Measurements from ENCODE around the gene FYCO1.

Gene FYCO1

GRCh38 chr3:45940004-45940780, 55.4 kb downstream of the FYCO1 start:
- Histone ChIP-seq H3K27ac (ENCODE audit: low read length) (peak overlapping the region; percentile 73), H2AFZ (ENCODE audit: low read depth, low read length) (no peak overlapping the region), H3K79me2 (ENCODE audit: insufficient read depth, low read length) (peaks cover 29% of the 10 kb centered on the region), H3K27me3 (ENCODE audit: insufficient read depth, low read length, poor library complexity) (no peaks in the 10 kb centered on the region), H3K4me1 (ENCODE audit: insufficient read depth, low read length) (peaks cover 63% of the 10 kb centered on the region), H3K4me2 (ENCODE audit: insufficient read depth, low read length) (no peak overlapping the region), H3K9ac (ENCODE audit: low read depth, low read length) (no peak overlapping the region), H3K36me3 (ENCODE audit: insufficient read depth, low read length) (peaks cover 67% of the 10 kb centered on the region), H4K20me1 (ENCODE audit: insufficient read depth, low read length) (0 out of 2 replicates have a peak, but pooled peaks cover 7% of the 10 kb centered on the region), H3K9me3 (ENCODE audit: insufficient read depth, low read length, severe bottlenecking) (no peaks in the 10 kb centered on the region), H3K4me3 (ENCODE audit: low read depth in 1 of 2, low read length in 2 of 2) (no peak overlapping the region)
- TF ChIP-seq EZH2 (IDR thresholded peaks at IDR 0.05; ENCODE audit: borderline replicate concordance, low read depth, low read length, severe bottlenecking) (no peak), CTCF (IDR thresholded peaks at IDR 0.05; ENCODE audit: borderline replicate concordance, extremely low read depth, low read length, poor library complexity, severe bottlenecking) (no peak)
- DNase-seq: no peak
- no peak for ATAC-seq (ENCODE audit: insufficient read depth, low read depth)

GRCh38 chr3:45939341-45939771, 56.3 kb downstream of the FYCO1 start:
- Histone ChIP-seq H3K27me3 (ENCODE audit: insufficient read depth, low read length, poor library complexity) (no peaks in the 10 kb centered on the region), H3K4me1 (ENCODE audit: insufficient read depth, low read length) (peaks cover 55% of the 10 kb centered on the region), H3K4me2 (ENCODE audit: insufficient read depth, low read length) (no peak overlapping the region), H3K4me3 (ENCODE audit: low read depth in 1 of 2, low read length in 2 of 2) (no peak overlapping the region), H4K20me1 (ENCODE audit: insufficient read depth, low read length) (0 out of 2 replicates have a peak, but pooled peaks cover 7% of the 10 kb centered on the region), H3K27ac (ENCODE audit: low read length) (peak overlapping the region; percentile 73), H3K9ac (ENCODE audit: low read depth, low read length) (no peak overlapping the region), H3K79me2 (ENCODE audit: insufficient read depth, low read length) (peaks cover 29% of the 10 kb centered on the region), H2AFZ (ENCODE audit: low read depth, low read length) (no peak overlapping the region), H3K9me3 (ENCODE audit: insufficient read depth, low read length, severe bottlenecking) (no peaks in the 10 kb centered on the region), H3K36me3 (ENCODE audit: insufficient read depth, low read length) (peaks cover 69% of the 10 kb centered on the region)
- TF ChIP-seq CTCF (IDR thresholded peaks at IDR 0.05; ENCODE audit: borderline replicate concordance, extremely low read depth, low read length, poor library complexity, severe bottlenecking) (no peak), EZH2 (IDR thresholded peaks at IDR 0.05; ENCODE audit: borderline replicate concordance, low read depth, low read length, severe bottlenecking) (no peak)
- ATAC-seq (ENCODE audit: insufficient read depth, low read depth): no peak
- no peak for DNase-seq

- H4K20me1 ChIP-seq (ENCODE audit: insufficient read depth, low read length): 0 out of 2 replicates have a peak, but pooled peaks cover 7% of the 10 kb centered on the region
- H3K4me2 ChIP-seq (ENCODE audit: insufficient read depth, low read length): no peak overlapping the region
- H3K4me3 ChIP-seq (ENCODE audit: low read depth in 1 of 2, low read length in 2 of 2): no peak overlapping the region
- peak; percentile 91 for DNase-seq
- peaks cover 29% of the 10 kb centered on the region for H3K79me2 ChIP-seq (ENCODE audit: insufficient read depth, low read length)
- no peaks in the 10 kb centered on the region for H3K9me3 ChIP-seq (ENCODE audit: insufficient read depth, low read length, severe bottlenecking)
- H3K27ac ChIP-seq (ENCODE audit: low read length): peak overlapping the region; percentile 73
- no peak overlapping the region for H3K9ac ChIP-seq (ENCODE audit: low read depth, low read length)
- H3K4me1 ChIP-seq (ENCODE audit: insufficient read depth, low read length): peaks cover 50% of the 10 kb centered on the region
- no peaks in the 10 kb centered on the region for H3K27me3 ChIP-seq (ENCODE audit: insufficient read depth, low read length, poor library complexity)
- H3K36me3 ChIP-seq (ENCODE audit: insufficient read depth, low read length): peaks cover 73% of the 10 kb centered on the region
- TF ChIP-seq EZH2 (IDR thresholded peaks at IDR 0.05; ENCODE audit: borderline replicate concordance, low read depth, low read length, severe bottlenecking) (no peak), CTCF (IDR thresholded peaks at IDR 0.05; ENCODE audit: borderline replicate concordance, extremely low read depth, low read length, poor library complexity, severe bottlenecking) (peak; percentile 99)
- peak; percentile 73 for ATAC-seq (ENCODE audit: insufficient read depth, low read depth)
- no peak overlapping the region for H2AFZ ChIP-seq (ENCODE audit: low read depth, low read length)
Measured at GRCh38 chr3:45938864-45939263, 56.8 kb downstream of the FYCO1 start.

All from DND-41 (cell line).